HepG2 (cell line): ENCODE data around the gene PEX7. TPM values are rescaled to one million over a fixed set of nuclear protein-coding genes. Genes with fewer than 3 reads are reported as not detected.

Source experiments
- ATAC-seq: fragments of 200-7000 bp; cut with Tn5 transposase; 3 replicates; pipeline ENCODE4 v1.9.1; 2020; ENCODE audit warnings: mild to moderate bottlenecking, moderate library complexity
- BruUV-seq: library from RNA; stranded (reverse); fragments of 400-500 nt; replicated peaks from 2 replicates; lab custom pipeline; 2021; lab: Mats Ljungman, UMichigan
- CTCF ChIA-PET: fragments of 300-600 bp; formaldehyde crosslinking; extraction: SDS; loops from one replicate; lab custom pipeline; 2021; ENCODE audit warnings: low total read pairs, inconsistent platforms, low intra/inter-chr PET ratio; lab: Yijun Ruan, JAX
- POLR2A ChIA-PET: fragments of 350-600 bp; sonication (Branson Sonifier 250); formaldehyde crosslinking; loops from one replicate; lab custom pipeline; 2020; ENCODE audit warnings: antibody characterized with exemption, inconsistent platforms; lab: Yijun Ruan, JAX
- DNase-seq: peaks from one replicate; pipeline ENCODE4 v3.0.0-alpha.2; 2015; ENCODE audit warnings: low spot score
- FAIRE-seq: peaks from 3 replicates; lab custom pipeline; 2011; peaks lifted over from hg19 to GRCh38; lab: Jason Lieb, UNC
- H2AFZ ChIP-seq: one replicate; pipeline ENCODE4 v1.6.1; 2011; ENCODE audit warnings: low read length, inconsistent platforms
- H3K27ac ChIP-seq: fragments of 300-600 bp; 3 replicates; pipeline ENCODE4 v1.8.0; 2011; ENCODE audit warnings: mixed run types, mild to moderate bottlenecking, mixed read lengths, low read length, inconsistent platforms; ENCODE audit not compliant: insufficient read depth; ENCODE audit errors: extremely low read length
- H3K27me3 ChIP-seq, 2 experiments: fragments of 200-600 bp in 1 of 2; 2 replicates in 1 of 2; 3 replicates in 1 of 2; pipeline versions ENCODE4 v1.6.0 to v1.8.0; 2011; ENCODE audit warnings: low read length in 2 of 2, mild to moderate bottlenecking in 2 of 2, moderate library complexity in 2 of 2, inconsistent platforms in 1 of 2; ENCODE audit not compliant: insufficient read depth in 2 of 2, control insufficient read depth in 1 of 2
- H3K36me3 ChIP-seq, 2 experiments: fragments of 200-600 bp in 1 of 2; replicated peaks in 1 of 2; 2 replicates in 1 of 2; 3 replicates in 1 of 2; pipeline versions ENCODE4 v1.5.1 to v1.8.0; 2011; ENCODE audit warnings: low read length in 2 of 2, inconsistent platforms in 1 of 2; ENCODE audit not compliant: insufficient read depth in 2 of 2, control insufficient read depth in 1 of 2
- H3K4me1 ChIP-seq: 2 replicates; pipeline ENCODE4 v1.5.1; 2012; ENCODE audit warnings: low read length, inconsistent platforms; ENCODE audit not compliant: insufficient read depth
- H3K4me2 ChIP-seq: 2 replicates; pipeline ENCODE4 v1.6.0; 2011; ENCODE audit warnings: low read depth, low read length, inconsistent platforms
- H3K4me3 ChIP-seq, 3 experiments: fragments of 200-600 bp in 1 of 3; sonication (generic), shearing (Covaris generic) in 1 of 3; replicated peaks in 1 of 3; 2 replicates each; pipeline ENCODE4 v1.5.1; 2011 to 2016; ENCODE audit warnings: low read length in 3 of 3, inconsistent platforms in 2 of 3, low read depth in 2 of 3, mild to moderate bottlenecking in 2 of 3, control low read depth in 1 of 3, mixed read lengths in 1 of 3; ENCODE audit not compliant: insufficient read depth in 1 of 3
- H3K79me2 ChIP-seq: one replicate; pipeline ENCODE4 v1.6.1; 2011; ENCODE audit warnings: low read length, inconsistent platforms; ENCODE audit not compliant: insufficient read depth
- H3K9ac ChIP-seq: 2 replicates; pipeline ENCODE4 v1.6.0; 2011; ENCODE audit warnings: mild to moderate bottlenecking, low read depth, low read length, inconsistent platforms; ENCODE audit not compliant: insufficient read depth
- H3K9me3 ChIP-seq: 2 replicates; pipeline ENCODE4 v1.5.1; 2012; ENCODE audit warnings: mild to moderate bottlenecking, low read length
- H4K20me1 ChIP-seq: 2 replicates; pipeline ENCODE4 v1.6.0; 2011; ENCODE audit warnings: inconsistent platforms, mild to moderate bottlenecking, low read length, moderate library complexity; ENCODE audit not compliant: insufficient read depth
- CEBPB ChIP-seq: IDR thresholded peaks from 2 replicates; pipeline ENCODE4 v1.6.1; 2011; ENCODE audit warnings: low read depth, low read length, improper control_type of control experiment, borderline replicate concordance
- GATAD2A ChIP-seq: IDR thresholded peaks from 2 replicates; pipeline ENCODE4 v1.6.1; 2016
- JDP2 ChIP-seq: sonication (generic); formaldehyde crosslinking; IDR thresholded peaks from 2 replicates; pipeline ENCODE4 v1.8.1; 2022; ENCODE audit warnings: missing genetic modification reagents, borderline replicate concordance
- KDM4B ChIP-seq: sonication (generic); formaldehyde crosslinking; IDR thresholded peaks from 2 replicates; pipeline ENCODE4 v1.4.0; 2020; ENCODE audit warnings: missing genetic modification reagents
- NFATC3 ChIP-seq: sonication (generic); formaldehyde crosslinking; IDR thresholded peaks from 2 replicates; pipeline ENCODE4 v1.5.1; 2020; ENCODE audit warnings: mild to moderate bottlenecking, missing genetic modification reagents
- NR2C2 ChIP-seq: sonication (generic); formaldehyde crosslinking; IDR thresholded peaks from 2 replicates; pipeline ENCODE4 v1.4.0; 2020; ENCODE audit warnings: missing genetic modification reagents, mild to moderate bottlenecking, moderate library complexity, borderline replicate concordance
- RAD51 ChIP-seq: fragments of 450-650 bp; IDR thresholded peaks from 2 replicates; pipeline ENCODE4 v1.6.1; 2016; ENCODE audit warnings: borderline replicate concordance
- WGBS: methylation state at CpG from one replicate; pipeline ENCODE4 v1.1.6; 2017; ENCODE audit warnings: low lambda C conversion rate; 5-methylcytosine and 5-hydroxymethylcytosine counted together
- in situ Hi-C: cut with HindIII; loops from 2 replicates; pipeline ENCODE4 v1.10.0; 2017; ENCODE audit warnings: low pct_unique_long_range_greater_than_20kb; ENCODE audit not compliant: extremely low pct_ligation_motif_present
- intact Hi-C: fragments of 100-400 bp; cut with micrococcal nuclease; formaldehyde crosslinking; loops from one replicate; pipeline ENCODE4 v1.10.0; 2022; ENCODE audit not compliant: unreplicated experiment
- polyA plus RNA-seq, 8 experiments: library from polyadenylated mRNA; depleted of rRNA in 3 of 8; stranded (reverse) in 7 of 8; unstranded in 1 of 8; fragments of >200 nt; fragmentation: Illumina TruSeq in 4 of 8; extraction: Trizol in 4 of 8; gene quantifications; 2 replicates each; pipeline versions ENCODE4 v1.2.1 to v1.2.3, GENCODE V29; 2011 to 2016; ENCODE audit warnings: low read depth in 4 of 8, missing spikeins in 1 of 8, mixed read lengths in 1 of 8; ENCODE audit not compliant: insufficient read depth in 1 of 8
- total RNA-seq, 5 experiments: library from RNA; depleted of rRNA; stranded (reverse); fragments of >200 nt; fragmentation: Illumina TruSeq; extraction: Trizol; gene quantifications; 2 replicates each; pipeline ENCODE4 v1.2.3, GENCODE V29; 2016; ENCODE audit warnings: low read depth in 1 of 5

PEX7 gene
- total and polyA plus RNA-seq, 2 of the 13 experiments (the other 11 are each of a cell fraction or from before 2014, with no cell fraction given), result 0.04 to 0.53 TPM

DNA sequence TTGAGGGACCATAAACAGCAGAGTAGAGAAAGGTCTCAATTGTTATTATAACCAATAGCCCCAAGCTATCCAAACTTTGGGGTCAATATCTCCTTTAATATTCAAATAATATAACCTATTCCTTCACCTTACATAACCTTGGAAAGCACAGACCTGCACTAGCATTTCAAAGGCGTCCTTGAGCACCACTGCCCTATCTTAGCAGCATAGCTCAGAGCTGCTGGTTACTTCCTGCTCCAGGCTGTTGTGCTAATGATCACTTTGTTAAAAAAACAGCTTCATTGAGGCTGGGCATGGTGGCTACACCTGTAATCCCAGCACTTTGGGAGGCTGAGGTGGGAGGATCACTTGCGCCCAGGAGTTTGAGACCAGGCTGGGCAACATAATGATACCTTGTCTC lies 110.2 kb downstream of the PEX7 start:
- Histone ChIP-seq H3K4me3 (no peak overlapping the region), H3K27ac (no peak overlapping the region), H3K9ac (no peak overlapping the region), H2AFZ (no peak overlapping the region), H3K4me2 (no peak overlapping the region), H3K79me2 (no peaks in the 10 kb centered on the region), H3K36me3 (no peaks in the 10 kb centered on the region), H3K4me1 (no peaks in the 10 kb centered on the region), H3K9me3 (no peaks in the 10 kb centered on the region), H4K20me1 (no peaks in the 10 kb centered on the region), H3K27me3 (peaks cover 0 to 26% of the 10 kb centered on the region in 2 experiments; a peak in 2 of 5 replicates)
- intact Hi-C loops, result no loop called here
- no TSS peak for BruUV-seq
- 26% methylated on average over 2 of the region's 2 CpGs for WGBS
- DNase-seq (no peak), ATAC-seq (no peak), FAIRE-seq (no peak)
- ChIA-PET POLR2A (no interaction called here), CTCF (no interaction called here)
- in situ Hi-C loops, result no loop called here
- TF ChIP-seq KDM4B (CRISPR knock-in tag) (no peak), NFATC3 (CRISPR knock-in tag) (no peak), GATAD2A (CRISPR knock-in tag) (no peak), JDP2 (no peak), RAD51 (no peak)

DNA sequence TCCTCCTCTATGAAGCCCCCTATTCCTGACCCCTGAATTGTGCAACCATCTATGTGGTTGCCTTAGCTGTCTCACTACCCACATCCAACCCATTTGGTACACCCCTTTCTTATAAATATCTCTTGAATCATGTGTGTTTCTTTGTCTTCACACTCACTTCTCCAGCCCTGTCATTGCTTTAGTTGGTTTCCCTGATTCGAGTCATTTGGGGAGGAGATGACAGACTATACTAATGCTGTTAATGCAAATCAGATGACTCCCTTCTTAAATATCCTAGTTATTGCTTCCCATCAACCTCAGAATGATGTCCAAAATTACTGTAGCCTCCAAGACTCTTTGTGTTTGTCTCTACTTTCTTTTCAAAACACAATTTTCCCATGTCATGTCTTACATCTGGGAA lies 122.7 kb downstream of the PEX7 start:
- DNase-seq (no peak), ATAC-seq (no peak), FAIRE-seq (no peak)
- ChIA-PET POLR2A (no interaction called here), CTCF (no interaction called here)
- Histone ChIP-seq H3K4me3 (no peak overlapping the region), H3K36me3 (no peaks in the 10 kb centered on the region), H3K27ac (no peak overlapping the region), H3K79me2 (no peaks in the 10 kb centered on the region), H3K9ac (no peak overlapping the region), H2AFZ (no peak overlapping the region), H4K20me1 (no peaks in the 10 kb centered on the region), H3K4me2 (no peak overlapping the region), H3K9me3 (no peaks in the 10 kb centered on the region), H3K27me3 (0 out of 5 replicates have a peak, but pooled peaks cover 0 to 6% of the 10 kb centered on the region in 2 experiments), H3K4me1 (no peaks in the 10 kb centered on the region)
- in situ Hi-C loops (no loop called here), intact Hi-C loops (no loop called here)
- TF ChIP-seq CEBPB (peak; percentile 12; the same call in 1 of the 2 replicates), NR2C2 (CRISPR knock-in tag) (no peak)
- 0% methylated on average over 1 of the region's 1 CpG for WGBS
- no TSS peak for BruUV-seq
